Measurements from ENCODE around the gene DGAT2.

GRCh38 chr11:75734491-75735180 is 33.9 kb upstream of the DGAT2 start:
- TF ChIP-seq POLR2AphosphoS5 (IDR thresholded peaks at IDR 0.05; ENCODE audit: low read depth, low read length) (no peak), POLR2A (IDR thresholded peaks at IDR 0.05; ENCODE audit: low read depth, low read length) (no peak)
